Measurements from ENCODE around the gene WDR88.

DNA sequence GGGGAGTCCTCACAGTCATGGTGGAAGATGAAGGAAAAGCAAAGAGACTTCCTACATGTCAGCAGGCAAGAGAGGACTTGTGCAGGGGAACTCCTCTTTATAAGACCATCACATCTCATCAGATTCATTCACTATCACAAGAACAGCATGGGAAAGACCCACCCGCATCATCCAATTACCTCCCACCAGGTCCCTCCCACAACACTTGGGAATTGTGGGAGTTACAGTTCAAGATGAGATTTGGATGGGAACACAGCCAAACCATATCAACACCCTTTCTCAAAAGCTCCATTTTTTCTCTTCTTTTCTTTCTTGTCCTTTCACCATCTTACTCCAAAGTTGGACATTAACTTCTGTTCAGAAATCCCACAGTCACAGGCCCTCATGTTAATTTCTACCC lies 57.5 kb downstream of the WDR88 start:
- TF ChIP-seq, protein P1, sequence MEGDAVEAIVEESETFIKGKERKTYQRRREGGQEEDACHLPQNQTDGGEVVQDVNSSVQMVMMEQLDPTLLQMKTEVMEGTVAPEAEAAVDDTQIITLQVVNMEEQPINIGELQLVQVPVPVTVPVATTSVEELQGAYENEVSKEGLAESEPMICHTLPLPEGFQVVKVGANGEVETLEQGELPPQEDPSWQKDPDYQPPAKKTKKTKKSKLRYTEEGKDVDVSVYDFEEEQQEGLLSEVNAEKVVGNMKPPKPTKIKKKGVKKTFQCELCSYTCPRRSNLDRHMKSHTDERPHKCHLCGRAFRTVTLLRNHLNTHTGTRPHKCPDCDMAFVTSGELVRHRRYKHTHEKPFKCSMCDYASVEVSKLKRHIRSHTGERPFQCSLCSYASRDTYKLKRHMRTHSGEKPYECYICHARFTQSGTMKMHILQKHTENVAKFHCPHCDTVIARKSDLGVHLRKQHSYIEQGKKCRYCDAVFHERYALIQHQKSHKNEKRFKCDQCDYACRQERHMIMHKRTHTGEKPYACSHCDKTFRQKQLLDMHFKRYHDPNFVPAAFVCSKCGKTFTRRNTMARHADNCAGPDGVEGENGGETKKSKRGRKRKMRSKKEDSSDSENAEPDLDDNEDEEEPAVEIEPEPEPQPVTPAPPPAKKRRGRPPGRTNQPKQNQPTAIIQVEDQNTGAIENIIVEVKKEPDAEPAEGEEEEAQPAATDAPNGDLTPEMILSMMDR (IDR thresholded peaks at IDR 0.05): no peak
- TF ChIP-seq POLR2A (IDR thresholded peaks at IDR 0.05): no peak

Data from ovary (tissue), 3 donors.